NCI-H1092 treated with DMSO at 0.1 percent for 48 hours (cell line): ENCODE data around the gene OR11A1.

Source experiments
- DNase-seq: peaks from one replicate; lab custom pipeline; 2025; lab: John Stamatoyannopoulos, UW

The OR11A1 gene

GRCh38 chr6:29456971-29457370 lies at the start of gene OR11A1, which contains the start of gene OR2H1:
TSS of gene OR11A1 (minus strand) at chr6:29457071. CDS start at chr6:29427641, 29,430 bp downstream.
TSS of gene OR2H1 (plus strand) at chr6:29457155. CDS start at chr6:29461770, 4,615 bp downstream.
- DNase-seq = no peak

- DNase-seq = no peak
Observed at GRCh38 chr6:29506446-29507067, 49.7 kb upstream of the OR11A1 start.

GRCh38 chr6:29505808-29506207 lies 48.9 kb upstream of the OR11A1 start:
- no peak for DNase-seq

GRCh38 chr6:29504961-29505360 lies 48.1 kb upstream of the OR11A1 start:
- no peak for DNase-seq

GRCh38 chr6:29502597-29502996 lies 45.7 kb upstream of the OR11A1 start:
- no peak for DNase-seq

GRCh38 chr6:29502181-29502580 lies 45.3 kb upstream of the OR11A1 start:
- no peak for DNase-seq

- DNase-seq = no peak
Observed at GRCh38 chr6:29501106-29501505, 44.2 kb upstream of the OR11A1 start.

GRCh38 chr6:29500594-29500993 lies 43.7 kb upstream of the OR11A1 start:
- DNase-seq = no peak

GRCh38 chr6:29499704-29500103 lies 42.8 kb upstream of the OR11A1 start:
- no peak for DNase-seq

- DNase-seq = no peak
Observed at GRCh38 chr6:29496961-29497360, 40.1 kb upstream of the OR11A1 start.

GRCh38 chr6:29495571-29495970 lies 38.7 kb upstream of the OR11A1 start:
- no peak for DNase-seq

- no peak for DNase-seq
Observed at GRCh38 chr6:29494131-29494530, 37.3 kb upstream of the OR11A1 start.

- DNase-seq = no peak
Observed at GRCh38 chr6:29493261-29493660, 36.4 kb upstream of the OR11A1 start.

- no peak for DNase-seq
Observed at GRCh38 chr6:29491574-29491973, 34.7 kb upstream of the OR11A1 start.

GRCh38 chr6:29490552-29490951 lies 33.7 kb upstream of the OR11A1 start:
- DNase-seq = no peak

- no peak for DNase-seq
Observed at GRCh38 chr6:29490055-29490454, 33.2 kb upstream of the OR11A1 start.

- DNase-seq = no peak
Observed at GRCh38 chr6:29489286-29489685, 32.4 kb upstream of the OR11A1 start.

GRCh38 chr6:29488874-29489273 lies 32.0 kb upstream of the OR11A1 start:
- no peak for DNase-seq

GRCh38 chr6:29487660-29488059 lies 30.8 kb upstream of the OR11A1 start, which contains the start of gene MAS1L:
TSS of gene MAS1L (minus strand) at chr6:29487956. CDS start at chr6:29487902, 54 bp downstream.
- no peak for DNase-seq

- DNase-seq = no peak
Observed at GRCh38 chr6:29487131-29487530, 30.3 kb upstream of the OR11A1 start.

- no peak for DNase-seq
Observed at GRCh38 chr6:29486577-29486976, 29.7 kb upstream of the OR11A1 start.

GRCh38 chr6:29483735-29484134 lies 26.9 kb upstream of the OR11A1 start:
- no peak for DNase-seq

- no peak for DNase-seq
Observed at GRCh38 chr6:29483186-29483585, 26.3 kb upstream of the OR11A1 start.

- no peak for DNase-seq
Observed at GRCh38 chr6:29479560-29479959, 22.7 kb upstream of the OR11A1 start.
